Right ventricle myocardium superior (tissue), 1 donor: ENCODE results near the gene BCR. TPM values are rescaled to one million over a fixed set of nuclear protein-coding genes. Genes with fewer than 3 reads are reported as not detected.

Experiments used
- ATAC-seq: fragments of 200-7000 bp; cut with Tn5 transposase; one replicate; pipeline ENCODE4 v1.9.1; 2020; ENCODE audit warnings: mild to moderate bottlenecking; ENCODE audit not compliant: poor library complexity
- DNase-seq: peaks from one replicate; pipeline ENCODE4 v3.0.0-alpha.2; 2020
- intact Hi-C: fragments of 100-400 bp; cut with DNase I; formaldehyde crosslinking; loops from one replicate; pipeline ENCODE4 v1.11.2; 2022
- total RNA-seq: library from RNA; stranded (reverse); fragmentation: NEBNext Ultra II Directional; extraction: Animal tissue kit (Norgen Biotek cat#: 25700); gene quantifications from one replicate; pipeline ENCODE4 v1.2.1, GENCODE V29; 2021
- donor health status: DM: no; HTN: yes; CAD: no; lungs with severe emphysema.

BCR gene
- total RNA-seq, 1 donor from 2014 or later, result 28.2 TPM

- no peak for ATAC-seq
- intact Hi-C loops, result no loop called here
- DNase-seq, result no peak
Measured at GRCh38 chr22:23147617-23148387, 32.5 kb upstream of the BCR start.

GRCh38 chr22:23149743-23150238 lies 30.5 kb upstream of the BCR start:
- intact Hi-C loops, result no loop called here
- DNase-seq (no peak), ATAC-seq (no peak)

- intact Hi-C loops, result no loop called here
- ATAC-seq, result no peak
- DNase-seq, result no peak
Measured at GRCh38 chr22:23150762-23151161, 29.5 kb upstream of the BCR start.

GRCh38 chr22:23151827-23152226 lies 28.5 kb upstream of the BCR start:
- no peak for ATAC-seq
- intact Hi-C loops, result no loop called here
- no peak for DNase-seq

- ATAC-seq (no peak), DNase-seq (no peak)
- intact Hi-C loops, result no loop called here
Measured at GRCh38 chr22:23152238-23153114, 27.8 kb upstream of the BCR start.

- intact Hi-C loops, result no loop called here
- DNase-seq (no peak), ATAC-seq (no peak)
Measured at GRCh38 chr22:23153994-23154393, 26.3 kb upstream of the BCR start.

- intact Hi-C loops, result no loop called here
- no peak for DNase-seq
- no peak for ATAC-seq
Measured at GRCh38 chr22:23154461-23154860, 25.8 kb upstream of the BCR start.

- intact Hi-C loops, result no loop called here
- no peak for DNase-seq
- ATAC-seq, result no peak
Measured at GRCh38 chr22:23155143-23155542, 25.2 kb upstream of the BCR start.

GRCh38 chr22:23155831-23156230 lies 24.5 kb upstream of the BCR start:
- intact Hi-C loops, result no loop called here
- no peak for ATAC-seq
- no peak for DNase-seq

GRCh38 chr22:23156286-23156685 lies 24.0 kb upstream of the BCR start:
- DNase-seq (no peak), ATAC-seq (no peak)
- intact Hi-C loops, result no loop called here

GRCh38 chr22:23157560-23158515 lies 22.5 kb upstream of the BCR start:
- intact Hi-C loops, result no loop called here
- no peak for ATAC-seq
- DNase-seq, result no peak

- intact Hi-C loops, result no loop called here
- no peak for ATAC-seq
- DNase-seq, result no peak
Measured at GRCh38 chr22:23158516-23159290, 21.6 kb upstream of the BCR start.

GRCh38 chr22:23159291-23159630 lies 21.0 kb upstream of the BCR start:
- ATAC-seq (no peak), DNase-seq (no peak)
- intact Hi-C loops, result no loop called here

GRCh38 chr22:23161029-23161428 lies 19.3 kb upstream of the BCR start:
- ATAC-seq (no peak), DNase-seq (no peak)
- intact Hi-C loops, result no loop called here

- intact Hi-C loops, result no loop called here
- no peak for ATAC-seq
Measured at GRCh38 chr22:23161574-23161973, 18.7 kb upstream of the BCR start.

GRCh38 chr22:23163665-23164064 lies 16.6 kb upstream of the BCR start:
- DNase-seq, result peak; percentile 86
- ATAC-seq, result peak; percentile 63

More at GRCh38 chr22:23161574-23161973, 18.7 kb upstream of the BCR start:
- DNase-seq, result no peak

GRCh38 chr22:23164091-23164490 lies 16.2 kb upstream of the BCR start:
- DNase-seq (no peak), ATAC-seq (no peak)
- intact Hi-C loops, result no loop called here

More at GRCh38 chr22:23163665-23164064, 16.6 kb upstream of the BCR start:
- intact Hi-C loops, result no loop called here
